HepG2 (cell line): Measurements from ENCODE around the gene UCKL1. TPM values are rescaled to one million over a fixed set of nuclear protein-coding genes. Genes with fewer than 3 reads are reported as not detected.

Experiments used
- ATF7 ChIP-seq, 2 experiments: fragments of 450-650 bp in 1 of 2; sonication (generic) in 1 of 2; formaldehyde crosslinking in 1 of 2; IDR thresholded peaks; 2 replicates each; pipeline versions ENCODE4 v1.4.0 to v1.6.1; 2016 to 2020; ENCODE audit warnings: antibody characterized with exemption in 1 of 2, mild to moderate bottlenecking in 1 of 2, missing genetic modification reagents in 1 of 2
- FLYWCH1 ChIP-seq: sonication (generic); formaldehyde crosslinking; IDR thresholded peaks from 2 replicates; pipeline ENCODE4 v1.8.1; 2023; ENCODE audit warnings: mild to moderate bottlenecking, missing genetic modification reagents
- HIVEP1 ChIP-seq: sonication (generic); formaldehyde crosslinking; IDR thresholded peaks from 2 replicates; pipeline ENCODE4 v1.4.0; 2020; ENCODE audit warnings: mild to moderate bottlenecking, missing genetic modification reagents
- MEF2D ChIP-seq: sonication (generic); formaldehyde crosslinking; IDR thresholded peaks from 2 replicates; pipeline ENCODE4 v1.5.1; 2020; ENCODE audit warnings: mild to moderate bottlenecking, missing genetic modification reagents
- NFKB2 ChIP-seq: sonication (generic); formaldehyde crosslinking; IDR thresholded peaks from 2 replicates; pipeline ENCODE4 v1.4.0; 2020; ENCODE audit warnings: missing genetic modification reagents, borderline replicate concordance
- PATZ1 ChIP-seq: sonication (generic); formaldehyde crosslinking; IDR thresholded peaks from 2 replicates; pipeline ENCODE4 v1.4.0; 2020; ENCODE audit warnings: missing genetic modification reagents
- PHB2 ChIP-seq: fragments of 450-650 bp; IDR thresholded peaks from 2 replicates; pipeline ENCODE4 v1.6.1; 2018; ENCODE audit not compliant: partially characterized antibody
- SMARCE1 ChIP-seq: fragments of 450-650 bp; IDR thresholded peaks from 2 replicates; pipeline ENCODE4 v1.6.1; 2017; ENCODE audit warnings: borderline replicate concordance
- SRF ChIP-seq: IDR thresholded peaks from 2 replicates; pipeline ENCODE4 v1.6.1; 2011; ENCODE audit warnings: mild to moderate bottlenecking, low read depth, low read length, moderate library complexity
- XRCC5 ChIP-seq: fragments of 200-400 bp; formaldehyde crosslinking; optimal IDR thresholded peaks from 2 replicates; pipeline ENCODE3; 2017; ENCODE audit warnings: mild to moderate bottlenecking, low read length
- ZBTB34 ChIP-seq: sonication (generic); formaldehyde crosslinking; IDR thresholded peaks from 2 replicates; pipeline ENCODE4 v1.8.0; 2022; ENCODE audit warnings: mild to moderate bottlenecking, missing genetic modification reagents
- ZC3H13 ChIP-seq: sonication (generic); formaldehyde crosslinking; IDR thresholded peaks from 2 replicates; pipeline ENCODE4 v1.8.1; 2023; ENCODE audit warnings: mild to moderate bottlenecking, missing genetic modification reagents, moderate library complexity
- ZMAT5 ChIP-seq: sonication (generic); formaldehyde crosslinking; IDR thresholded peaks from 2 replicates; pipeline ENCODE4 v1.5.0; 2020; ENCODE audit warnings: mild to moderate bottlenecking, low read depth, missing genetic modification reagents, borderline replicate concordance
- ZNF367 ChIP-seq: sonication (generic); formaldehyde crosslinking; IDR thresholded peaks from 2 replicates; pipeline ENCODE4 v1.4.0; 2020; ENCODE audit warnings: missing genetic modification reagents, borderline replicate concordance
- ZNF766 ChIP-seq: sonication (generic); formaldehyde crosslinking; IDR thresholded peaks from 2 replicates; pipeline ENCODE4 v1.5.0; 2020; ENCODE audit warnings: missing genetic modification reagents, borderline replicate concordance
- polyA plus RNA-seq, 8 experiments: library from polyadenylated mRNA; depleted of rRNA in 3 of 8; stranded (reverse) in 7 of 8; unstranded in 1 of 8; fragments of >200 nt; fragmentation: Illumina TruSeq in 4 of 8; extraction: Trizol in 4 of 8; gene quantifications; 2 replicates each; pipeline versions ENCODE4 v1.2.1 to v1.2.3, GENCODE V29; 2011 to 2016; ENCODE audit warnings: low read depth in 4 of 8, missing spikeins in 1 of 8, mixed read lengths in 1 of 8; ENCODE audit not compliant: insufficient read depth in 1 of 8
- total RNA-seq, 5 experiments: library from RNA; depleted of rRNA; stranded (reverse); fragments of >200 nt; fragmentation: Illumina TruSeq; extraction: Trizol; gene quantifications; 2 replicates each; pipeline ENCODE4 v1.2.3, GENCODE V29; 2016; ENCODE audit warnings: low read depth in 1 of 5
- TF ChIP-seq, protein P1 (sequence below): sonication (generic); formaldehyde crosslinking; IDR thresholded peaks from 2 replicates; pipeline ENCODE4 v1.8.0; 2023; ENCODE audit warnings: mild to moderate bottlenecking, missing genetic modification reagents
- TF ChIP-seq, protein P2 (sequence below): sonication (generic); formaldehyde crosslinking; IDR thresholded peaks from 2 replicates; pipeline ENCODE4 v1.4.0; 2020; ENCODE audit warnings: missing genetic modification reagents, borderline replicate concordance
- TF ChIP-seq, protein P3 (sequence below): IDR thresholded peaks from 2 replicates; pipeline ENCODE4 v1.6.1; 2016; ENCODE audit warnings: control low read depth

UCKL1 gene
- total and polyA plus RNA-seq, 2 of the 13 experiments (the other 11 are each of a cell fraction or from before 2014, with no cell fraction given) = 50.2 to 126 TPM

GRCh38 chr20:63968928-63969760, 12.9 kb upstream of the UCKL1 start (continued):
- TF ChIP-seq SRF (no peak), ATF7 (IDR thresholded peaks at IDR 0.05) (no peak), ATF7 (CRISPR knock-in tag; IDR thresholded peaks at IDR 0.05) (peak; percentile 72), MEF2D (CRISPR knock-in tag) (peak; percentile 81; the same call in 1 of the 2 replicates), HIVEP1 (CRISPR knock-in tag) (peak; percentile 92), SMARCE1 (no peak), ZNF766 (CRISPR knock-in tag) (peak; percentile 71; the same call in 1 of the 2 replicates), FLYWCH1 (no peak), PATZ1 (peak; percentile 89), XRCC5 (peak; percentile 84), ZNF367 (CRISPR knock-in tag) (peak; percentile 52; the same call in 1 of the 2 replicates), NFKB2 (CRISPR knock-in tag) (no peak), ZC3H13 (CRISPR knock-in tag) (no peak), ZMAT5 (CRISPR knock-in tag) (no peak), PHB2 (no peak), ZBTB34 (CRISPR knock-in tag) (0 out of 2 replicates have a peak, but pooled peaks have one; percentile 34)
- TF ChIP-seq, protein P1, sequence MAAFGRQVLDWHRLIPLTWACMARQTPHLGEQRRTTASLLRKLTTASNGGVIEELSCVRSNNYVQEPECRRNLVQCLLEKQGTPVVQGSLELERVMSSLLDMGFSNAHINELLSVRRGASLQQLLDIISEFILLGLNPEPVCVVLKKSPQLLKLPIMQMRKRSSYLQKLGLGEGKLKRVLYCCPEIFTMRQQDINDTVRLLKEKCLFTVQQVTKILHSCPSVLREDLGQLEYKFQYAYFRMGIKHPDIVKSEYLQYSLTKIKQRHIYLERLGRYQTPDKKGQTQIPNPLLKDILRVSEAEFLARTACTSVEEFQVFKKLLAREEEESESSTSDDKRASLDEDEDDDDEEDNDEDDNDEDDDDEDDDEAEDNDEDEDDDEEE (CRISPR knock-in tag) = peak; percentile 56; the same call in 1 of the 2 replicates
- TF ChIP-seq, protein P2, sequence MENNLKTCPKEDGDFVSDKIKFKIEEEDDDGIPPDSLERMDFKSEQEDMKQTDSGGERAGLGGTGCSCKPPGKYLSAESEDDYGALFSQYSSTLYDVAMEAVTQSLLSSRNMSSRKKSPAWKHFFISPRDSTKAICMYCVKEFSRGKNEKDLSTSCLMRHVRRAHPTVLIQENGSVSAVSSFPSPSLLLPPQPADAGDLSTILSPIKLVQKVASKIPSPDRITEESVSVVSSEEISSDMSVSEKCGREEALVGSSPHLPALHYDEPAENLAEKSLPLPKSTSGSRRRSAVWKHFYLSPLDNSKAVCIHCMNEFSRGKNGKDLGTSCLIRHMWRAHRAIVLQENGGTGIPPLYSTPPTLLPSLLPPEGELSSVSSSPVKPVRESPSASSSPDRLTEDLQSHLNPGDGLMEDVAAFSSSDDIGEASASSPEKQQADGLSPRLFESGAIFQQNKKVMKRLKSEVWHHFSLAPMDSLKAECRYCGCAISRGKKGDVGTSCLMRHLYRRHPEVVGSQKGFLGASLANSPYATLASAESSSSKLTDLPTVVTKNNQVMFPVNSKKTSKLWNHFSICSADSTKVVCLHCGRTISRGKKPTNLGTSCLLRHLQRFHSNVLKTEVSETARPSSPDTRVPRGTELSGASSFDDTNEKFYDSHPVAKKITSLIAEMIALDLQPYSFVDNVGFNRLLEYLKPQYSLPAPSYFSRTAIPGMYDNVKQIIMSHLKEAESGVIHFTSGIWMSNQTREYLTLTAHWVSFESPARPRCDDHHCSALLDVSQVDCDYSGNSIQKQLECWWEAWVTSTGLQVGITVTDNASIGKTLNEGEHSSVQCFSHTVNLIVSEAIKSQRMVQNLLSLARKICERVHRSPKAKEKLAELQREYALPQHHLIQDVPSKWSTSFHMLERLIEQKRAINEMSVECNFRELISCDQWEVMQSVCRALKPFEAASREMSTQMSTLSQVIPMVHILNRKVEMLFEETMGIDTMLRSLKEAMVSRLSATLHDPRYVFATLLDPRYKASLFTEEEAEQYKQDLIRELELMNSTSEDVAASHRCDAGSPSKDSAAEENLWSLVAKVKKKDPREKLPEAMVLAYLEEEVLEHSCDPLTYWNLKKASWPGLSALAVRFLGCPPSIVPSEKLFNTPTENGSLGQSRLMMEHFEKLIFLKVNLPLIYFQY = no peak
- TF ChIP-seq, protein P3, sequence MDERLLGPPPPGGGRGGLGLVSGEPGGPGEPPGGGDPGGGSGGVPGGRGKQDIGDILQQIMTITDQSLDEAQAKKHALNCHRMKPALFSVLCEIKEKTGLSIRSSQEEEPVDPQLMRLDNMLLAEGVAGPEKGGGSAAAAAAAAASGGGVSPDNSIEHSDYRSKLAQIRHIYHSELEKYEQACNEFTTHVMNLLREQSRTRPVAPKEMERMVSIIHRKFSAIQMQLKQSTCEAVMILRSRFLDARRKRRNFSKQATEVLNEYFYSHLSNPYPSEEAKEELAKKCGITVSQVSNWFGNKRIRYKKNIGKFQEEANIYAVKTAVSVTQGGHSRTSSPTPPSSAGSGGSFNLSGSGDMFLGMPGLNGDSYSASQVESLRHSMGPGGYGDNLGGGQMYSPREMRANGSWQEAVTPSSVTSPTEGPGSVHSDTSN = no peak
